ENCODE data around the gene HNMT.

The HNMT gene

DNA sequence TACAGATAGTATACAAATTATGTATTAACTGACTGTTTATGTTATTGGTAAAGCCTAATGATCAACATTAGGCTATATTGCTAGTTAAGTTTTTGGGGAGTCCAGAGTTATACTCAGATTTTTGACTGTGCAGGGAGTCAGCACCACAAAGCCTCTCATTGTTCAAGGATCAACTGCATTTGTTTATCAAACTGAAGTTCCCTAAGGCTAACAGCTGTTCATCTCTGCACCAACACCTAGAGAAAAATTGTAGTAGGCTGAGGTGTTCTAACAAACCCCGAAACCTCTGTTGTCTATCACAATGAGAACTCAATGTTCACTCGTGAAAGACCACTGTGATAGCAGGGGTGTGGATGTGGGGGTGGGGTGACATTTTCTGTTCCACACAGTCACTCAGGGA lies 97.7 kb downstream of the HNMT start:
- no peak for DNase-seq

DNA sequence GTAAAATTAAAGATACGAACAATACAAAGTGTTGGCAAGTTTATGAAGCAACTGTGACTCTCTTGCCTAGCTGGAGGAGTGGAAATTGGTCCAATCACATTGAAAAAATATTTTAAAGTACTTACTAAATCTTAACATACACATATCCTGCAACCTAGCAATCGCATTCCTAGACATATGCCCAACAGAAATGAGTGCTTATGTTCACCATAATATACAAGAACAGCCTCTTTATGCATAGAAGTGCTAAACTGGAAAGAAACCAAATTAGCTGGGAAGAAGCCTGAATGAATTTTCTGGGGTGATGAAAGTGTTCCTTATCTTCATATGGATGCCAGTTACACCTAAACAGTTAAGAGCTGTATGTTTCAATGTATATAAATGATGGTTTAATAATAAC lies 98.9 kb downstream of the HNMT start:
- DNase-seq, result no peak
